ENCODE measurements around the gene ZNF785. TPM values are rescaled to one million over a fixed set of nuclear protein-coding genes. Genes with fewer than 3 reads are reported as not detected.

Gene ZNF785
- total and polyA plus RNA-seq, 2 of the 13 experiments (the other 11 are each of a cell fraction or from before 2014, with no cell fraction given) = 0.01 TPM; not detected in 1

GRCh38 chr16:30535777-30536190, 49.7 kb downstream of the ZNF785 start (continued):
- TF ChIP-seq PRDM10 (CRISPR knock-in tag; IDR thresholded peaks at IDR 0.05; ENCODE audit: low read depth) = peak; percentile 40; the same call in 1 of the 2 replicates
- no peak; the same call in 1 of the 2 replicates for TF ChIP-seq THAP9 (CRISPR knock-in tag; IDR thresholded peaks at IDR 0.05; ENCODE audit: borderline replicate concordance)
- no peak for TF ChIP-seq ZNF562 (CRISPR knock-in tag; IDR thresholded peaks at IDR 0.05; ENCODE audit: borderline replicate concordance)
- TF ChIP-seq ZNF652 (CRISPR knock-in tag; IDR thresholded peaks at IDR 0.05; ENCODE audit: borderline replicate concordance, low read depth) = no peak; the same call in 1 of the 2 replicates
- no peak for TF ChIP-seq GMEB1 (CRISPR knock-in tag; IDR thresholded peaks at IDR 0.05; ENCODE audit: borderline replicate concordance)
- TF ChIP-seq ZSCAN9 (CRISPR knock-in tag; IDR thresholded peaks at IDR 0.05; ENCODE audit: borderline replicate concordance) = peak; percentile 85; the same call in 1 of the 2 replicates
- TF ChIP-seq ZNF512 (CRISPR knock-in tag; IDR thresholded peaks at IDR 0.05) = no peak
- no peak for TF ChIP-seq POLR2AphosphoS2 (IDR thresholded peaks at IDR 0.05; ENCODE audit: low read depth, low read length)
- TF ChIP-seq NFIC (IDR thresholded peaks at IDR 0.05; ENCODE audit: low read length) = no peak
- no peak for TF ChIP-seq HNF4G (IDR thresholded peaks at IDR 0.05; ENCODE audit: borderline replicate concordance, low read depth, low read length)
- TF ChIP-seq HNF4G (CRISPR knock-in tag; IDR thresholded peaks at IDR 0.05; ENCODE audit: borderline replicate concordance, low read depth) = no peak
- TF ChIP-seq ZNF143 (CRISPR knock-in tag; IDR thresholded peaks at IDR 0.05) = no peak
- peak; percentile 67 for TF ChIP-seq MED1 (CRISPR knock-in tag; IDR thresholded peaks at IDR 0.05)
- no peak for TF ChIP-seq DR1 (CRISPR knock-in tag; IDR thresholded peaks at IDR 0.05)
- TF ChIP-seq AHR (CRISPR knock-in tag; IDR thresholded peaks at IDR 0.05) = peak; percentile 49; the same call in 1 of the 2 replicates
- TF ChIP-seq ZNF546 (CRISPR knock-in tag; conservative IDR thresholded peaks at IDR 0.05) = no peak
- no peak for TF ChIP-seq KLF13 (CRISPR knock-in tag; IDR thresholded peaks at IDR 0.05)
- no peak for TF ChIP-seq CREB3 (CRISPR knock-in tag; IDR thresholded peaks at IDR 0.05)
- no peak; the same call in 1 of the 2 replicates for TF ChIP-seq ZFP1 (CRISPR knock-in tag; IDR thresholded peaks at IDR 0.05)
- TF ChIP-seq ZMYM4 (CRISPR knock-in tag; IDR thresholded peaks at IDR 0.05) = no peak; the same call in 1 of the 2 replicates
- TF ChIP-seq MIER2 (CRISPR knock-in tag; IDR thresholded peaks at IDR 0.05) = no peak
